Right renal cortex interstitium (tissue), 3 donors: ENCODE data around the gene LRRTM1. TPM values are rescaled to one million over a fixed set of nuclear protein-coding genes. Genes with fewer than 3 reads are reported as not detected.

Source experiments
- DNase-seq, 3 donors: peaks; one replicate each; pipeline ENCODE4 v3.0.0-alpha.2; 2013; ENCODE audit warnings: low read depth in 3 of 3, low spot score in 2 of 3
- polyA plus RNA-seq, 3 donors: library from polyadenylated mRNA; unstranded; fragments of 120-200 nt; gene quantifications; one replicate each; pipeline ENCODE4 v1.2.1, GENCODE V29; 2013; ENCODE audit not compliant: insufficient read length in 3 of 3

LRRTM1 gene
- 10 to 100 TPM; 19.4 to 28.7 (median 20.3) TPM for polyA plus RNA-seq

DNA sequence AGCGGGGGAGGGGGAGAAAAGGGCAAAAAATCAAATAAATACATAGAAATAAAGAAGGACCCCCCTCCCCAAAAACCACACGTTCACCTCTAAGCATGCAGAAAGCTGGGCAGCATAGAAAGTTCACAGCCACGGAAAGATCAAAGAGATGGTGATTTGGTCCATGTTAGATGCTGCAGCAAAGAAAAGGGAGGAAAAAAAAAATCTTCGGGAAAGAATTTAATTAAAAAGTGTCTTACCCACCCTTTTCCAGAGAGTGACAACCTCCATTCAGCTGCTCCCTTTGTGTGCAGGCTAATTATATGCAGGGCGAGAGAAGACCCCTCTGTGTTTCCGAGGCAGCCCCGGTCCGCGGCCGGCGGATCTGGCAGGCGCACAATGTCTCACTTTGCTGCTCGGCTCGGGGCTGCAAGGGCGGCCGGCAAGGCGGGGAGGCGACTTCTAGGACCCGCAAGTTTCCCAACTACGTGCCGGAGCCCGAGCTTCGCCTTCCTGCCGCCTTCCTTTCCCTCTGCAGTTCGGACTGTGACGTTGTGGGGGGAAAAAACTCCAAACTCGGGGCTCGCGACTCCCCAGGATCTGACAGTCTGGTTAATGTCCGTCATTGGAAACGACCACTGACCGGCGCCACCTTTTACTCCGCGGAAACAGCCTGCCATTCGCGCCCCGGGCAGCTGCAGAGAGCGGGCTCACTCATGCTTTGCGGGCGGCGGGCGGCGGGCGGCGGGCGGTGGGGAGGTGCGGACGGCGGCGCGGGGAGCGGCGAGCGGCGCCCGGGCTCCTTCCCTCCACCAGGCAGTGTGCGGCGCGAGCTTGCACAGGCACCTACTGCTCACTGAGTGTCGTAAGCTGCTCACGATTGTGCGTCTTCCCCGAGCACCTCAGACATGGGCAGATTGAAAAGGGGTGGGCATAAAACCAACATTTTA is at the start of gene LRRTM1:
LRRTM1 (minus strand) TSS at position 844 of the 929 bp plus-strand sequence. CDS start 933 bp downstream, outside the sequence.
- DNase-seq, result no peak

GRCh38 chr2:80351231-80351630 is 46.7 kb upstream of the LRRTM1 start:
- no peak for DNase-seq

GRCh38 chr2:80348953-80349352 is 44.4 kb upstream of the LRRTM1 start:
- no peak for DNase-seq

GRCh38 chr2:80348078-80348477 is 43.5 kb upstream of the LRRTM1 start:
- DNase-seq, result no peak

DNA sequence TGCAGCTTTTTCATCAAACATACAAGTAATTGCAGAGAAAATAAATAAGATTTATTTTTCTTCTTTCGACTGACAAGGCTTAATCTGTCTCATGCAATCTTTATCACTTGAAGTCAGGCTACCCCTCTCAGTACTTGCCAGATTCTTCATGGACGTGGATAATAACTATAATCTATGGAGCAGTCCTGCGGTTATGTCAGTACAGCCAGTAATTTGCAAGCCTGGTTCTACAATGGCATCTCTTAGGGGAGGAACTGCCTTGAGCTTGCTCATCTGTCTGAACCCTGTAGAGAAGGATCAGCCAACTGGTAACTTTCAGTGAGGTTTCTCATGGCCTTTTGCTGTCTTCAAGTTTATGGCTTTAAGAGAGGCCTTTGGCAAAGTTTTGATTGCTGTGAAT is 35.5 kb upstream of the LRRTM1 start:
- DNase-seq, result no peak

DNA sequence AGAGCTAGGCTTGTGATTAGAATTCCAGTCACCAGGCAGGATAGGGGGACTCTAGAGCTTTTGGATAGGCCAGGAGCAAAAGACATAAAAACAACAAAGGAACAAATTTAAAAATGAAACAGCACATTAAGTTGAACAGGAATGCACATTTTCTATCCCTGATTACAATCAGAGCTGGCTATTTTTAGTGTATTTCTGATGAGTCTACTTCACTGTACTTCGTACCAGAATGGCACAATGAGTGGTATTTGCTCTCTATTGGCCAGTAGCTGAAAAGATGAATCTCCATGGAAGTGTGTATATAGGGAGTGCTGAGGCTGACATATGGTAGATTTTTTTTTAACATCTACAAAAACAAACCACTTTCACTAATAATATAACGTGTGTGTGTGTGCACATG is 34.2 kb upstream of the LRRTM1 start:
- no peak for DNase-seq

DNA sequence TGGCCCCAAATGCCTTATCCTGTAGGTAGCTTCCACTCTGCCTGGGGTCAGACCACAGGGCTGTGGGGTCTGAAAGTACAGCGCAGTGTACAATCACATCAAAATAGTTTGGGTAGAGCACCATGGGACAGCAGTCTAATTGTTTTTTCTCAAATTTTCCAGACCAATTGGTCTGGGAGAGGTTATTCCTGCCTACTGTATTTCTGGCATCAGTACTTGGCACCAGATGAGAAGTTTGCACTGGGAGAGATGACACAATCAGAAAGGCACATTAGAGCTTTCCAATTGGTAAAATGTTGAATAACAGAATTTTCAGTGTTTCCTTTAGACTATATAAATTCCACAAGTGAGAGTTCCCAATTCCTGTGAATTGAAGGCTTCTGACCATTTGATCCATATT is 30.9 kb upstream of the LRRTM1 start:
- no peak for DNase-seq

GRCh38 chr2:80333886-80334285 is 29.3 kb upstream of the LRRTM1 start:
- no peak for DNase-seq

DNA sequence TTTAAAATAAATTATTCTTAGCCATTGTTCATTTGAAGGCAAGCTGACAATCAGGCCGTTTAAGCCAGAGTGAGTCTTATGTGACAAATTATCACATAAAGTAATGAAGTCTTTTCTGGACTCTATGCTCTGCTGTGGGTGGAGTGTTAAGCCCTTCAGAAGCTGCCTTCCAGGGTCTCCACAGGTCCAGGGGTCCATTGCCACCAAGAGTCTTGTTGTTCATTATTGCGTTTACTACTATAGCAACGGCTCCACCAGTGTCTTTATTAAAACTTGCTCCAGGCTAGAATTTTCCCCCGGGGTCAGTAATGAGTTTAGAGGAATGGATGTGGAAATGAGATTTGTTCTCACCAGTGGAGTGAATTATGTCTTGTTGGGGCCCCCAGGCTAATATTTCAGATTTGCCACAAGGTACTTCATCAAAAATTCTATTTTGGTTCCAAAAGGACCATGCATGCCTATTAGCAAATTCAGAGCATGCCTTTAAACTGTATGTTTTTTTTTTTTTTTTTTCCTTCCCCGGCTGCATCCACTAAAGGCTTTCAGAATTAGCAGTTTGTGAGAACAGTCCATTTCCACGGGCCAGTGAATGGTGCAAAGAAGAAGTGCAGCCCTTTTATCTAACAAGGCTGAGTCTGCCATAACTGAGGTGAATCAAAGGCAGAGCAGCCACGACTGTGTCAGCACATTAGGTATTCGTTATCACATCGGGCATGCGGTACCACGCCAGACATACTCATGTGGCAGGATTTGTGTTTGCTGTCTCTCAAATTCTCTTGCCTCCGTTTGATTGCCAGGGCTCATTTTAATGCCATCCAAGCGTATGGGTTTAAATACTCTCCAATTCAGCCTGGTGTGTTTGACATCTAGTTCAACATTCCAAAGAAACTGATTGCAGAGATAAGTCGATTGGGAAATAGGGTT is 26.2 kb upstream of the LRRTM1 start:
- DNase-seq, result no peak

DNA sequence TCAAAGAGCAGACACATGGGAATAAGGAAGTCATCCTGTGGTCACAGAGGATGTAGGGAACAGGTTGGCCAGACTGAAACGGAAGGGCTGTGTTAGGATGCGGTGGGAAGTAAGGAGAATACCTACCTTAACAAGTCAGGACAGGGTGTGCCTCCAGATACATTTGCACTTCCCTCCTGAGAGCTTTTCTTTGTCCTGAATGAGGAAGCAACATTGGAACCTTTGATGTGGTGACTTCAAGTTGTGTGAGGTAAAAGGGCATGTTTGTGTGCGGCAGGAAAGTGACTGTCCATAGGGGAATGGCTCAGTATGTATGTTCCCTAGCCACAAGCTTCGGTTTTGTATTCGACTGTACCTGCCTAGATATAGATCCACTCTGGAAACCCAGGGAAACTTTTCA is 24.9 kb upstream of the LRRTM1 start:
- no peak for DNase-seq

GRCh38 chr2:80328159-80328571 is 23.6 kb upstream of the LRRTM1 start:
- DNase-seq, result no peak

DNA sequence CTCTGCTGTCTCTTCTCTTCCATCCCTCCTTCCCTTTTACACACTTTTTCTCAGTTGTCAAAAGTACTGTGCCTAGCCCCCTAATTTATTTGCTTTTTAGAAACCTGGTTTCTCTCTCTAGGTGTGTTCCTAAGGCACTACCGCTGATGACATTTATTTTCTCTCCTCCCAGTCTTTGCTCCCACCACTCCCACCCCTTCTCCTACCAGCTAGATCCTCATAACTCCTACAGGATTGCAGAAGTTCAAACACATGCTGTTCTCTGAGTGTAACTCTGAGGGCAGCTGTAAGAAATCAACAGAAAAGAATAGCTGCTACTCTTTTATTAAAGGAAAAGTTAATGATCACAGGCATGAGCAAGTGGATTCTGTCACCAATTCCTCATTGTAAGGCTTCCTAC is 22.3 kb upstream of the LRRTM1 start:
- no peak for DNase-seq

DNA sequence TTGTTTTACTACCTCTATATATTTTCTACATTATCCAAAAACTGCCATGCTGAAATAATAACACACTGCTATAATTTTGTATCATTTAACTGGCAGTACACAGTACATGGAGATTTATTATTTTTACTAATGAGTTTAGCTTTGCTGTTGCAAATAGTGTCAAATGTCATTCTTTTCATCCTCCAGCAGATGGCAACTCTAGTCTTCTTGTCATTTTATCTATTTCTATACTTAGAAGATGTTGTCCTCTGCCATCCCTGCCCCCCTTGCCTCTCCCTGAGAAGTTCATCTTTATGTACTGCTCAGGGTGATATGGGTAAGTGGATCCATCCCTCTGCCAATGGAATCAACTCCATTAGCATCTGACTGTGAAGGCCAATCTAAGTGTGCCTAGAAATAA is 21.7 kb upstream of the LRRTM1 start:
- DNase-seq, result no peak

- DNase-seq, result no peak
Measured at GRCh38 chr2:80324525-80324924, 20.0 kb upstream of the LRRTM1 start.

DNA sequence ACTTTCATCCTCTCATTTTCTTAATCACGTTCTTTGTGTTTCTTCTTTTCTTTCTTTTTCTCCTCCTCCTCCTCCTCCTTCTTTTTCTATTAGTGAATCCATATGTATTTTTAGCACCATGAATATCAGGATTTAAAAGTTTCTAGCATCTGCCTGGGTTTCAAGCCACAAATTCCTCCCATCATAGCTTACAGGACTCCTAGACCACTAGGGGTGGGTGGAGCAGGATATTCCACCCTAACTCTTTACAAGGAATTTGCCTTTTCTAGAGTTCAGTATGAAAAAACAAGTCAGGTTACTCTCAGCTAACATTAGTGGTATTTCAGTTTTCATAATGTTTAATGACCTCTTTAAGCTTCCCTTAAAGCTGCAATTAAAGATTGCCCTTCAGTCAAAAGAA is 19.1 kb upstream of the LRRTM1 start:
- no peak for DNase-seq

GRCh38 chr2:80322958-80323357 is 18.4 kb upstream of the LRRTM1 start:
- no peak for DNase-seq

- DNase-seq, result no peak
Measured at GRCh38 chr2:80322311-80322920, 17.9 kb upstream of the LRRTM1 start.

DNA sequence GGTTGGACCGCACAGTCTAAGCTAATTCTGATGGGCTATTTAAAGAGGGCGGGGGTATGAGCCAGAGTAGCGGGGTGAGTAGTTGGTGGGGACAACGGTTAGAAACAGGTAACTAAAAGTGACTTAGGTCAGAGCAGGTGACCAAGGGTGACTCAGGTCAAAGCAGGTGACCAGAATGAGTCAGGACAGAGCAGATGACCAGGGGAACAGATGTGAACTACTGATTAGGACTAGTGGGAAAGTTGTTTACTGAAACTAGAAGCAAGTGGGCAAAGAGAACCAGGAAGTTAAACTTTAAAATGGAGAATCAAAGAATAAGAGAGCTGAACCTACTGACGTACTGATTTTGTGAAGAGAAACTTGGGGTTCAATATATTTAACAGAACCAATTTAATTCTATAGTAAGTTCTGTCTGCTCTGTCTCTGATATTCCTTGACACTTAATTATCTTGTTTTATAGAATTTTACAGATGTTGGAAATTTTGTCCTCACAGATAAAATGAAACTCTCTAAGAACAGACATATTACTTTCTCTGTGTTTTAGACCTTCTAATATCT is 7.8 kb upstream of the LRRTM1 start:
- no peak for DNase-seq

- DNase-seq, result no peak
Measured at GRCh38 chr2:80311304-80311703, 6.8 kb upstream of the LRRTM1 start.

DNA sequence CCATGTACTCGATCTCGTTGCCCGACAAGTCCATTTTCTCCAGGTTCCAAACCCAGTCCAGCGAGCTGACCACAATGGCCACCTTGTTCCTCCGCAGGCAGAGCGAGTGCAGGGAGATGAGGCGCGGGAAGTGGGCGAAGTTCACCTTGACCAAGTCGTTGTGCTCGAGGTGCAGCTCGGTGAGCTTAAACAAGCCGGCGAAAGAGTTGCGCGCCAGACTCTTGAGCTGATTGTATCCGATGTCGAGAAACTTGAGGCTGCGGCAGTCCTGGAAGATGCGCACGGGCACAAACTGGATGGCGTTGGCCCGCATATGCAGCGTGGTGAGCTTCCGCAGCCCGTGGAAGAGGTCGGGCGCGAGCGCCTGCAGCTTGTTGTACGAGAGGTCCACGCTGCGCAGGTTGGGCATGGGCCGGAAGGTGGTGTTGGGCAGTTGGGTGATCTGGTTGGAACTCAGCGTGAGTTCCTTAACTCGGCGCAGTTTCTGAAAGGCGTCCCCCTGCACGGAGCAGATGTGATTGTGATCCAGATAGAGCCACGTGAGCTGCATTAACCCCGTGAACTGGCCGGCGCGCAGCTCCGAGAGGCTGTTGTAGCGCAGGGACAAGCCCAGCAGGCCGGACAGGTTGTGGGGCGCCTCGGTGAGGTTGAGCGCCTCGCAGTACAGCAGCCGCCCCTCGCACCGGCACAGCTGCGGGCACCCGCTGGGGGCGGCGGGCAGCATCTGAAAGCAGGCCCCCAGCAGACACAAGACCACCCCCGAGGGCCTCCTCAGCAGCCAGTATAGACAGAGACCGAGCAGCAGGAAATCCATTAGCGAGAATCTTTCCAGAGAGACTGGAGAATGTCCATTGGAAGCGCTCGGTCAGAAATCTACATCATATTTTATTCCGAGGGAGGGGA is 1.3 kb downstream of the LRRTM1 start:
- no peak for DNase-seq
